DOHH2 (cell line): ENCODE measurements around the gene ZSCAN5B.

Experiments used
- H3F3A ChIP-seq: fragments of 200-600 bp; sonication (generic), shearing (Covaris generic); 2 replicates; pipeline ENCODE4 v1.6.0; 2016; ENCODE audit warnings: antibody characterized with exemption, mild to moderate bottlenecking; ENCODE audit not compliant: control insufficient read depth, insufficient read depth
- H3K27ac ChIP-seq: fragments of 200-600 bp; sonication (generic); 2 replicates; pipeline ENCODE4 v1.5.1; 2014; ENCODE audit warnings: low read depth, mild to moderate bottlenecking, low read length, moderate library complexity
- H3K27me3 ChIP-seq: fragments of 200-600 bp; sonication (generic); 2 replicates; pipeline ENCODE4 v1.6.1; 2014; ENCODE audit warnings: mild to moderate bottlenecking, low read length, mixed read lengths; ENCODE audit not compliant: control insufficient read depth
- H3K36me3 ChIP-seq: fragments of 200-600 bp; sonication (generic); 2 replicates; pipeline ENCODE4 v1.6.1; 2014; ENCODE audit warnings: mild to moderate bottlenecking, low read length, moderate library complexity, mixed read lengths; ENCODE audit not compliant: control insufficient read depth
- H3K4me1 ChIP-seq: fragments of 200-600 bp; sonication (generic); 2 replicates; pipeline ENCODE4 v1.6.1; 2014; ENCODE audit warnings: mild to moderate bottlenecking, low read length, mixed read lengths; ENCODE audit not compliant: control insufficient read depth
- H3K4me2 ChIP-seq: fragments of 200-600 bp; sonication (generic); 2 replicates; pipeline ENCODE4 v1.6.0; 2014; ENCODE audit warnings: mild to moderate bottlenecking, low read length, moderate library complexity
- H3K4me3 ChIP-seq: fragments of 200-600 bp; sonication (generic); 2 replicates; pipeline ENCODE4 v1.5.1; 2014; ENCODE audit warnings: mild to moderate bottlenecking, low read length, mixed read lengths
- H3K79me2 ChIP-seq: fragments of 200-600 bp; sonication (generic); 2 replicates; pipeline ENCODE4 v1.6.1; 2014; ENCODE audit warnings: mild to moderate bottlenecking, low read length, mixed read lengths; ENCODE audit not compliant: control insufficient read depth
- H3K9me2 ChIP-seq: fragments of 200-600 bp; sonication (generic); replicated peaks from 2 replicates; pipeline ENCODE4 v1.6.1; 2014; ENCODE audit warnings: mild to moderate bottlenecking, low read length, mixed read lengths; ENCODE audit not compliant: control insufficient read depth
- H3K9me3 ChIP-seq: fragments of 200-600 bp; sonication (generic); 2 replicates; pipeline ENCODE4 v1.6.1; 2014; ENCODE audit warnings: antibody characterized with exemption, low read length, mixed read lengths; ENCODE audit not compliant: control insufficient read depth, insufficient read depth
- H4K20me1 ChIP-seq: fragments of 200-600 bp; sonication (generic); 2 replicates; pipeline ENCODE4 v1.6.0; 2014; ENCODE audit warnings: low read depth, mild to moderate bottlenecking, antibody characterized with exemption, low read length, moderate library complexity; ENCODE audit not compliant: control insufficient read depth, insufficient read depth
- CTCF ChIP-seq: fragments of 200-600 bp; sonication (generic); IDR thresholded peaks from one replicate; pipeline ENCODE4 v1.5.1; 2014; ENCODE audit warnings: antibody characterized with exemption, mild to moderate bottlenecking, low read depth, low read length; ENCODE audit not compliant: poor library complexity, severe bottlenecking
- EZH2phosphoT487 ChIP-seq: fragments of 200-600 bp; sonication (generic); IDR thresholded peaks from 2 replicates; pipeline ENCODE4 v1.6.1; 2017; ENCODE audit warnings: borderline replicate concordance, mild to moderate bottlenecking, antibody characterized with exemption, low read length, moderate library complexity, mixed read lengths

ZSCAN5B gene

GRCh38 chr19:56148096-56148495 is 49.5 kb downstream of the ZSCAN5B start:
- H3K27ac ChIP-seq, result no peak overlapping the region
- no peaks in the 10 kb centered on the region for H4K20me1 ChIP-seq
- no peaks in the 10 kb centered on the region for H3K9me3 ChIP-seq
- no peaks in the 10 kb centered on the region for H3K4me1 ChIP-seq
- H3K9me2 ChIP-seq, result no peaks in the 10 kb centered on the region
- H3K4me2 ChIP-seq, result no peak overlapping the region
- peaks cover 24% of the 10 kb centered on the region for H3K36me3 ChIP-seq
- H3K27me3 ChIP-seq, result no peaks in the 10 kb centered on the region
- H3F3A ChIP-seq, result no peaks in the 10 kb centered on the region
- H3K79me2 ChIP-seq, result peaks cover 46% of the 10 kb centered on the region
- TF ChIP-seq CTCF, result no peak
- no peak for TF ChIP-seq EZH2phosphoT487
- no peak overlapping the region for H3K4me3 ChIP-seq

DNA sequence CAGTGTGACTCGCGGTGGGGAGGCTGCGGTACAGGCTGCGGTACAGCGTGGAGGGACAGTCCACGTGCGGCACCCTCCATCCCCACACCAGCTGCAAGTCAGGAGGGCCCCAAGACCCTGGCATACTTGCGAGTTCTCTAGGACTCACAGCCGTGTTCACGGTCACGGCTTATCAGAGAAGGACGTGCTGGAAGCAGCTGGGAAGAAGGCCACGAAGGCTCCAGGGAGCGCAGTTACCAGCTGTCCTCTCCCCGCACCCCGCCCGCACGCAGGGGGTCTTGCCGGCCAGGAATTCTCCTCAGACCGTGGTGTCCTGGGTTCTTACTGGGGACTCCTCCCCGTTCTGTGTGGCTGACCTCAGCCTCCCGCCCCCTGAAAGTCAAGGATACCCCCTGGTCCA is 50.3 kb downstream of the ZSCAN5B start:
- H4K20me1 ChIP-seq, result no peaks in the 10 kb centered on the region
- TF ChIP-seq EZH2phosphoT487 (no peak), CTCF (no peak)
- H3K27me3 ChIP-seq, result no peaks in the 10 kb centered on the region
- H3K79me2 ChIP-seq, result peaks cover 48% of the 10 kb centered on the region
- no peak overlapping the region for H3K27ac ChIP-seq
- H3K9me2 ChIP-seq, result no peaks in the 10 kb centered on the region
- no peaks in the 10 kb centered on the region for H3K9me3 ChIP-seq
- no peaks in the 10 kb centered on the region for H3F3A ChIP-seq
- H3K36me3 ChIP-seq, result peaks cover 24% of the 10 kb centered on the region
- no peak overlapping the region for H3K4me3 ChIP-seq
- H3K4me2 ChIP-seq, result no peak overlapping the region
- H3K4me1 ChIP-seq, result peaks cover 4% of the 10 kb centered on the region

GRCh38 chr19:56146904-56147303 is 50.7 kb downstream of the ZSCAN5B start:
- H4K20me1 ChIP-seq, result no peaks in the 10 kb centered on the region
- no peak overlapping the region for H3K4me2 ChIP-seq
- peaks cover 51% of the 10 kb centered on the region for H3K79me2 ChIP-seq
- H3K27me3 ChIP-seq, result no peaks in the 10 kb centered on the region
- no peaks in the 10 kb centered on the region for H3F3A ChIP-seq
- TF ChIP-seq EZH2phosphoT487 (no peak), CTCF (no peak)
- no peak overlapping the region for H3K27ac ChIP-seq
- peaks cover 24% of the 10 kb centered on the region for H3K36me3 ChIP-seq
- H3K4me1 ChIP-seq, result peaks cover 8% of the 10 kb centered on the region
- H3K9me3 ChIP-seq, result no peaks in the 10 kb centered on the region
- no peak overlapping the region for H3K4me3 ChIP-seq
- H3K9me2 ChIP-seq, result no peaks in the 10 kb centered on the region

- Histone ChIP-seq H3K36me3 (peaks cover 24% of the 10 kb centered on the region), H3K4me2 (no peak overlapping the region), H3K9me3 (no peaks in the 10 kb centered on the region), H3K27ac (no peak overlapping the region), H4K20me1 (no peaks in the 10 kb centered on the region), H3K27me3 (no peaks in the 10 kb centered on the region), H3K79me2 (peaks cover 51% of the 10 kb centered on the region), H3K4me1 (peaks cover 11% of the 10 kb centered on the region), H3F3A (no peaks in the 10 kb centered on the region), H3K9me2 (no peaks in the 10 kb centered on the region), H3K4me3 (no peak overlapping the region)
- TF ChIP-seq EZH2phosphoT487 (no peak), CTCF (no peak)
Observed at GRCh38 chr19:56145698-56146097, 51.9 kb downstream of the ZSCAN5B start.
